Astrocyte of the spinal cord (primary cell): ENCODE measurements around the gene PRKCH.

Experiments
- DNase-seq: peaks from one replicate; pipeline ENCODE4 v3.0.0; 2011; ENCODE audit warnings: low read depth, low spot score
- H3K4me3 ChIP-seq: 2 replicates; pipeline ENCODE4 v1.5.1; 2011; ENCODE audit warnings: low read depth, mild to moderate bottlenecking, low read length, moderate library complexity
- CTCF ChIP-seq: IDR thresholded peaks from 2 replicates; pipeline ENCODE4 v1.5.1; 2012; ENCODE audit warnings: low read depth, mild to moderate bottlenecking, low read length, inconsistent platforms
- in situ Hi-C: cut with HindIII; loops from 2 replicates; pipeline ENCODE4 v1.10.0; 2017; ENCODE audit warnings: low sequenced_read_pairs

Gene PRKCH

GRCh38 chr14:61485661-61486060 is 164.3 kb downstream of the PRKCH start:
- DNase-seq = no peak
- in situ Hi-C loops = no loop called here
- no peak overlapping the region for H3K4me3 ChIP-seq
- no peak for TF ChIP-seq CTCF

GRCh38 chr14:61486930-61487495 is 165.6 kb downstream of the PRKCH start:
- no peak for DNase-seq
- in situ Hi-C loops = no loop called here

GRCh38 chr14:61488417-61489401 is 167.3 kb downstream of the PRKCH start:
- in situ Hi-C loops = no loop called here
- no peak for DNase-seq
- TF ChIP-seq CTCF = no peak
- H3K4me3 ChIP-seq = no peak overlapping the region

More at GRCh38 chr14:61486930-61487495, 165.6 kb downstream of the PRKCH start:
- TF ChIP-seq CTCF = no peak
- no peak overlapping the region for H3K4me3 ChIP-seq

GRCh38 chr14:61489512-61489911 is 168.1 kb downstream of the PRKCH start:
- no peak for TF ChIP-seq CTCF
- in situ Hi-C loops = no loop called here
- no peak overlapping the region for H3K4me3 ChIP-seq
- DNase-seq = no peak

- TF ChIP-seq CTCF = no peak
- DNase-seq = no peak
- in situ Hi-C loops = no loop called here
- no peak overlapping the region for H3K4me3 ChIP-seq
These were observed 168.6 kb downstream of the PRKCH start for GRCh38 chr14:61489932-61490331.

GRCh38 chr14:61491224-61491623 is 169.8 kb downstream of the PRKCH start:
- H3K4me3 ChIP-seq = no peak overlapping the region
- DNase-seq = no peak
- in situ Hi-C loops = no loop called here
- no peak for TF ChIP-seq CTCF
